ENCODE results near the gene XIRP2. TPM values are rescaled to one million over a fixed set of nuclear protein-coding genes. Genes with fewer than 3 reads are reported as not detected.

The XIRP2 gene
- polyA plus RNA-seq, 1 experiment, result 0.43 TPM

DNA sequence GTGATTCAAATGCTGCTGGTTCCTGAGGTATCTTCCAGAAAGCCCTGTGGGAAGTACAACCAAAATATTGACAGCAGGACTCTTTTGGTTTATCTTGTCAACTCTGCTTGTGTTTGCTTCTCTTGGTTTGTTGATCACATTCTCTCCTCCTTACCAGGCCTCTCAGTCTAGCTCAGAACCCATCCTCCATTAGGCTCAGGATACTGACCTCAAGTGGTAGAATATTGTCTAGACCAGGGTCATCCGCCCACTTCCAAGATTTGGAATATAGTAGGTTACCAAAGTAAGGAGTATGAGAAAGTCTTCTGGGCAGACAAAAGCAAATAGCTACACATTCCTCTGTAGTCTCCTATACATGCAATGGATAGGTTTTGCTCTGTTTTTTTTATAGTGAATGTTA is 56.6 kb downstream of the XIRP2 start:
- ChIA-PET CTCF (interaction anchor here (1.2 kb wide), 1 partner anchor 245 kb away, joined by 4 read pairs; no protein-coding TSS in a partner anchor), POLR2A (no interaction called here)
- Histone ChIP-seq H3K27me3 (ENCODE audit: control insufficient read depth, insufficient read depth, low read length) (no peaks in the 10 kb centered on the region), H3K9me3 (ENCODE audit: control insufficient read depth, insufficient read depth, low read length) (no peaks in the 10 kb centered on the region), H3K27ac (ENCODE audit: low read depth, low read length) (no peak overlapping the region), H3K4me3 (ENCODE audit: low read depth, low read length) (no peak overlapping the region)
- TF ChIP-seq, protein P1, sequence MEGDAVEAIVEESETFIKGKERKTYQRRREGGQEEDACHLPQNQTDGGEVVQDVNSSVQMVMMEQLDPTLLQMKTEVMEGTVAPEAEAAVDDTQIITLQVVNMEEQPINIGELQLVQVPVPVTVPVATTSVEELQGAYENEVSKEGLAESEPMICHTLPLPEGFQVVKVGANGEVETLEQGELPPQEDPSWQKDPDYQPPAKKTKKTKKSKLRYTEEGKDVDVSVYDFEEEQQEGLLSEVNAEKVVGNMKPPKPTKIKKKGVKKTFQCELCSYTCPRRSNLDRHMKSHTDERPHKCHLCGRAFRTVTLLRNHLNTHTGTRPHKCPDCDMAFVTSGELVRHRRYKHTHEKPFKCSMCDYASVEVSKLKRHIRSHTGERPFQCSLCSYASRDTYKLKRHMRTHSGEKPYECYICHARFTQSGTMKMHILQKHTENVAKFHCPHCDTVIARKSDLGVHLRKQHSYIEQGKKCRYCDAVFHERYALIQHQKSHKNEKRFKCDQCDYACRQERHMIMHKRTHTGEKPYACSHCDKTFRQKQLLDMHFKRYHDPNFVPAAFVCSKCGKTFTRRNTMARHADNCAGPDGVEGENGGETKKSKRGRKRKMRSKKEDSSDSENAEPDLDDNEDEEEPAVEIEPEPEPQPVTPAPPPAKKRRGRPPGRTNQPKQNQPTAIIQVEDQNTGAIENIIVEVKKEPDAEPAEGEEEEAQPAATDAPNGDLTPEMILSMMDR (IDR thresholded peaks at IDR 0.05; ENCODE audit: low read depth, low read length), result no peak
- DNase-seq (ENCODE audit: low read depth, low spot score), result no peak

DNA sequence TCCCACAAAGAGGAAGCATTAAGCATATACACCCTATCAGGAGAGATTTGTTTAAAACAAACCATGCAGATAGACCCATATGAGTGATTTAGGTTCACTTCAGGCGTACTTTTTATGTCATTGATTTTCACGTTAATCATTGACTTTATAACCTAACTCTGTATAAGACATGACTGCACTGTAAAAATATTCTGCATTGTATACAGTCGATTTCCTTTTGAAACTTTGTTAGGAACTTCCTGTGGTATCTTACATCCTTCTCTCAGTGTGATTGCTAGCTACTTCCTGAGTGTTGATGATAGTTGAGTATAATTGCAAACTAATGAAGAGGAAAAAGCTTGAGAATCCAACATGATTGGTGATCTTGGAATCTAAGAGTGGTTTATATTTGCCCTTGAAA is 69.4 kb downstream of the XIRP2 start:
- Histone ChIP-seq H3K9me3 (ENCODE audit: control insufficient read depth, insufficient read depth, low read length) (no peaks in the 10 kb centered on the region), H3K27me3 (ENCODE audit: control insufficient read depth, insufficient read depth, low read length) (no peaks in the 10 kb centered on the region), H3K4me3 (ENCODE audit: low read depth, low read length) (no peak overlapping the region), H3K27ac (ENCODE audit: low read depth, low read length) (no peak overlapping the region)
- TF ChIP-seq, protein P1 (IDR thresholded peaks at IDR 0.05; ENCODE audit: low read depth, low read length), result no peak
- ChIA-PET POLR2A (no interaction called here), CTCF (no interaction called here)
- DNase-seq (ENCODE audit: low read depth, low spot score), result peak; percentile 1

DNA sequence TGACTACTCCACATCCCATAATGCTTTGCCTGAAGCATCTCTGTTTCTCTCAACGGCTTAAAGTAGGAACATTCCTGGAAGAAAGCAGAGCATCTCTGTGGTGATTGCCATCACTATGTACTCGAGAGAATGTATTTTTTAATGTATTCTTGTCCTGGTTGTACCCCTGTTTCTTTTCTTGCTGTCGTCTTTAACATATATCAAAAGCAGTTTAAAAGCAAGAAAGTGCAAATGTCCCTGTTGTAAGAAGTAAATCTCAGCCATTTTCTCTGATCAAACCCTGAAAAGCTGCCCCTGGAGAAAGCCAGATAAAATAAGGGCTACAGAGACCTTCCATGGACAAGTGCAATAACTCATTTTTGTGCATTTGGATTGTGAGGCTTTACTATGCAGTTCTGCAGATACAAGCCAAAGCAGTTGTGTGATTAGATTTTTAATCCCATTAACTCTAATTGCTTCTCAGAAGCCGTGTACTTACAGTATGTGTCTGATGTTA is 70.8 kb downstream of the XIRP2 start:
- ChIA-PET POLR2A (no interaction called here), CTCF (no interaction called here)

DNA sequence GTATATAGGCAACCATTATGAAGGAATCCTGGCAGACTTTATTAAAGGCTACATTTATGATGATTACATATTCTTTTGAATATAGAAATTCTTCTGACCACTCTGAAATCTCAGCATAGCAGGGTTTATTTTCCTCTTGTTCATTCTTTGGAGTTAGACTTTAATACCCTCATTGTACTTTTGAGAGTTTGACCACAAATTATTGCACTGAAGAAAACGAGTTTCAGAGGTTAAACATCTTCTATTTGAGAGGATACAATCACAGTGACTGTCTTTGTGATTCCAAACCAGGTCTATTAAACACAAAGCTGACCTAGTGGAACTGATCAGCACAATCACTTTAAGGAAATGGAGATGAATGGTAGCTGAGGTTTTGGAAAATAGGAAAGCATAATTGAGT is 71.3 kb downstream of the XIRP2 start:
- Histone ChIP-seq H3K27ac (ENCODE audit: low read depth, low read length) (no peak overlapping the region), H3K9me3 (ENCODE audit: control insufficient read depth, insufficient read depth, low read length) (no peaks in the 10 kb centered on the region), H3K4me3 (ENCODE audit: low read depth, low read length) (no peak overlapping the region), H3K27me3 (ENCODE audit: control insufficient read depth, insufficient read depth, low read length) (no peaks in the 10 kb centered on the region)
- DNase-seq (ENCODE audit: low read depth, low spot score), result no peak
- CTCF ChIA-PET, result no interaction called here
- TF ChIP-seq, protein P1 (IDR thresholded peaks at IDR 0.05; ENCODE audit: low read depth, low read length), result no peak
- POLR2A ChIA-PET, result no interaction called here

More for the DNA sequence above, 70.8 kb downstream of the XIRP2 start:
- H3K9me3 ChIP-seq (ENCODE audit: control insufficient read depth, insufficient read depth, low read length), result no peaks in the 10 kb centered on the region
- no peak overlapping the region for H3K27ac ChIP-seq (ENCODE audit: low read depth, low read length)
- TF ChIP-seq, protein P1 (IDR thresholded peaks at IDR 0.05; ENCODE audit: low read depth, low read length), result no peak
- H3K4me3 ChIP-seq (ENCODE audit: low read depth, low read length), result no peak overlapping the region
- no peaks in the 10 kb centered on the region for H3K27me3 ChIP-seq (ENCODE audit: control insufficient read depth, insufficient read depth, low read length)
- DNase-seq (ENCODE audit: low read depth, low spot score), result no peak

DNA sequence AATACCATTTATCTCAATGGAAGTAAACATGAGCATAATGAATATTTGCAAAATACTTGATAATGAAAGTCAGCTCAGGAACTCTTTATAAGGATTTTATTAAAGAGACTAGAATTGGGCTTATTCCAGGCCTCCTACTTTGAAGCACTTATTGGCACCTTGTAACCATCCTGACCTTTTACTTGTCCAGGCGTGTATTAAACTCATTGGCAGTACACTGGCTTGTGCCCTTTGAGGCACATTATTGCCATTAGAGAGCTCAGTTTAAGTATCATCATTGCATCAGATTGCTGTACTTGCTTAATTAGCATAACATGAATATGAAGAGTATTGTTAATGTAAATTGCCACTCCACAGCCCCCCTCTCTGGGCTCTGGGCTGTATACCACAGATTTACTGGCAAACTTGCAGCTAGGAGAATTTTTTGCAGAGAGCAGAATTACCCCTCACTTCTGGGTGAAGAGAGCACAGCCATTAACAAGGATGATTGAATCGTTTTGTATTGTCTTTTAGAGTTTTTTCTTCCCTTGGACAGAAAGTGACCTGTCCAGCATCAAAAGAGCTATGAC is 72.5 kb downstream of the XIRP2 start:
- Histone ChIP-seq H3K4me3 (ENCODE audit: low read depth, low read length) (no peak overlapping the region), H3K9me3 (ENCODE audit: control insufficient read depth, insufficient read depth, low read length) (no peaks in the 10 kb centered on the region), H3K27me3 (ENCODE audit: control insufficient read depth, insufficient read depth, low read length) (no peaks in the 10 kb centered on the region), H3K27ac (ENCODE audit: low read depth, low read length) (no peak overlapping the region)
- POLR2A ChIA-PET, result no interaction called here
- CTCF ChIA-PET, result no interaction called here
- TF ChIP-seq, protein P1 (IDR thresholded peaks at IDR 0.05; ENCODE audit: low read depth, low read length), result no peak
- no peak for DNase-seq (ENCODE audit: low read depth, low spot score)
